ENCODE results near the gene GSG1L. TPM values are rescaled to one million over a fixed set of nuclear protein-coding genes. Genes with fewer than 3 reads are reported as not detected.

Gene GSG1L
- total RNA-seq, 1 donor from 2014 or later, result not detected

- TF ChIP-seq CTCF (IDR thresholded peaks at IDR 0.05), result no peak
- no peak overlapping the region for H3K4me3 ChIP-seq
- H3K27me3 ChIP-seq, result no peaks in the 10 kb centered on the region
- intact Hi-C loops (cut with DNase I), result no loop called here
- H3K36me3 ChIP-seq, result no peaks in the 10 kb centered on the region
- H3K27ac ChIP-seq, result no peak overlapping the region
- no peak for DNase-seq (ENCODE audit: low spot score in 2 of 2)
- no peaks in the 10 kb centered on the region for H3K4me1 ChIP-seq
- H3K9me3 ChIP-seq, result no peaks in the 10 kb centered on the region
Measured at GRCh38 chr16:28078261-28078660, 14.7 kb upstream of the GSG1L start.

- intact Hi-C loops (cut with DNase I), result no loop called here
- H3K4me1 ChIP-seq, result peaks cover 0 to 2% of the 10 kb centered on the region in 2 donors
- no peaks in the 10 kb centered on the region for H3K36me3 ChIP-seq
- no peak overlapping the region for H3K27ac ChIP-seq
- no peaks in the 10 kb centered on the region for H3K9me3 ChIP-seq
- H3K27me3 ChIP-seq, result no peaks in the 10 kb centered on the region
- DNase-seq (ENCODE audit: low spot score in 2 of 2), result no peak
- no peak overlapping the region for H3K4me3 ChIP-seq
- no peak for TF ChIP-seq CTCF (IDR thresholded peaks at IDR 0.05)
Measured at GRCh38 chr16:28073836-28074235, 10.3 kb upstream of the GSG1L start.

GRCh38 chr16:28072087-28072486 is 8.6 kb upstream of the GSG1L start:
- Histone ChIP-seq H3K4me1 (peaks cover 0 to 15% of the 10 kb centered on the region in 2 donors), H3K27me3 (no peaks in the 10 kb centered on the region), H3K36me3 (no peaks in the 10 kb centered on the region), H3K9me3 (no peaks in the 10 kb centered on the region), H3K4me3 (no peak overlapping the region), H3K27ac (no peak overlapping the region)
- no peak for TF ChIP-seq CTCF (IDR thresholded peaks at IDR 0.05)
- intact Hi-C loops (cut with DNase I), result no loop called here
- no peak for DNase-seq (ENCODE audit: low spot score in 2 of 2)

GRCh38 chr16:28069971-28070794 is 6.7 kb upstream of the GSG1L start:
- Histone ChIP-seq H3K4me1 (peaks cover 0 to 15% of the 10 kb centered on the region in 2 donors), H3K4me3 (no peak overlapping the region), H3K9me3 (no peaks in the 10 kb centered on the region), H3K27ac (no peak overlapping the region), H3K27me3 (no peaks in the 10 kb centered on the region), H3K36me3 (no peaks in the 10 kb centered on the region)
- no peak for DNase-seq (ENCODE audit: low spot score in 2 of 2)
- TF ChIP-seq CTCF (IDR thresholded peaks at IDR 0.05), result no peak
- intact Hi-C loops (cut with DNase I), result loop anchor here (1.0 to 2.0 kb wide), 4 partner anchors 98 to 431 kb away; no protein-coding TSS in a partner anchor

GRCh38 chr16:28068976-28069375 is 5.5 kb upstream of the GSG1L start:
- no peaks in the 10 kb centered on the region for H3K27me3 ChIP-seq
- H3K27ac ChIP-seq, result peak overlapping the region; percentile 2 to 70
- H3K36me3 ChIP-seq, result no peaks in the 10 kb centered on the region
- H3K9me3 ChIP-seq, result no peaks in the 10 kb centered on the region
- intact Hi-C loops (cut with DNase I), result no loop called here
- TF ChIP-seq CTCF (IDR thresholded peaks at IDR 0.05), result no peak
- no peak overlapping the region for H3K4me3 ChIP-seq
- DNase-seq (ENCODE audit: low spot score in 2 of 2), result no peak
- H3K4me1 ChIP-seq, result peaks cover 0 to 15% of the 10 kb centered on the region in 2 donors
